ENCODE measurements around the gene DUOX2. TPM values are rescaled to one million over a fixed set of nuclear protein-coding genes. Genes with fewer than 3 reads are reported as not detected.

The DUOX2 gene
- total and polyA plus RNA-seq, 3 donors from 2014 or later: 1.2 to 4.8 (median 2.6) TPM

DNA sequence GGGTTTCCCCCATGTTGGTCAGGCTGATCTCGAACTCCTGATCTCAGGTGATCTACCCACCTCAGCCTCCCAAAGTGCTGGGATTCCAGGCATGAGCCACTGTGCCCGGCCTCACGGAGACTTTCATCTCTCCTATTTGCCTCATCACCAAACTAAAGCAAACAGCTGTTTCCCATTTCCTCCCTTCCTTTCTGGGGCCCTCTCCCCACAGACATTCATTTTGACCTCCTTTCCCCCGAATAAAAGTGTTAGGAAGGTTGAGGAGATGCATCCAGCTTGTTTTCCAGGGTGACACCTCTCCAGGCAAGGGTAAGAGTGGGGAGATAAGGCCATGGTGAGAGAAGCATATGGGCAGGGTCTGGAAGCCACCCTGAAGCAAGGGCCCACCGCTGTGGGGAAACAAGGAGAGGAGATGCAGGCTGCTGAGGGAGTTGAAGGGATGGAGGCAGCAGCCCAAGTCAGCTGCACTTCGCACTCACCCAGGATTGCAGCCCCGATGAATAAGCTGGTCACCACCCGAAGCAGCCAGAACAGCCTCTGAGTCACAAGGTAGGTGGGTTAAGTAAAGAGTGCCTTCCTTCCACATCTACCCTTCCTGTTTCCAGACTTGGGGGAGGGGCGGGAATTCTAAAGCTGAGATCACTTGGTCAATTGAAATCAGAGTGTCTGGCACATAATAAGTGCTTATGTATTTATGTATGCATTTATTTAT lies 7.9 kb upstream of the DUOX2 start:
- Histone ChIP-seq H3K4me1 (peaks cover 4% of the 10 kb centered on the region), H3K9me3 (no peaks in the 10 kb centered on the region), H3K27me3 (no peaks in the 10 kb centered on the region), H3K36me3 (ENCODE audit: low read depth, missing control alignments) (no peaks in the 10 kb centered on the region), H3K4me3 (no peak overlapping the region), H3K27ac (no peak overlapping the region)
- 74 to 81% methylated on average over 9 of the region's 9 CpGs for WGBS, 2 donors
- TF ChIP-seq POLR2A (IDR thresholded peaks at IDR 0.05): no peak
- TF ChIP-seq, protein P1, sequence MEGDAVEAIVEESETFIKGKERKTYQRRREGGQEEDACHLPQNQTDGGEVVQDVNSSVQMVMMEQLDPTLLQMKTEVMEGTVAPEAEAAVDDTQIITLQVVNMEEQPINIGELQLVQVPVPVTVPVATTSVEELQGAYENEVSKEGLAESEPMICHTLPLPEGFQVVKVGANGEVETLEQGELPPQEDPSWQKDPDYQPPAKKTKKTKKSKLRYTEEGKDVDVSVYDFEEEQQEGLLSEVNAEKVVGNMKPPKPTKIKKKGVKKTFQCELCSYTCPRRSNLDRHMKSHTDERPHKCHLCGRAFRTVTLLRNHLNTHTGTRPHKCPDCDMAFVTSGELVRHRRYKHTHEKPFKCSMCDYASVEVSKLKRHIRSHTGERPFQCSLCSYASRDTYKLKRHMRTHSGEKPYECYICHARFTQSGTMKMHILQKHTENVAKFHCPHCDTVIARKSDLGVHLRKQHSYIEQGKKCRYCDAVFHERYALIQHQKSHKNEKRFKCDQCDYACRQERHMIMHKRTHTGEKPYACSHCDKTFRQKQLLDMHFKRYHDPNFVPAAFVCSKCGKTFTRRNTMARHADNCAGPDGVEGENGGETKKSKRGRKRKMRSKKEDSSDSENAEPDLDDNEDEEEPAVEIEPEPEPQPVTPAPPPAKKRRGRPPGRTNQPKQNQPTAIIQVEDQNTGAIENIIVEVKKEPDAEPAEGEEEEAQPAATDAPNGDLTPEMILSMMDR (IDR thresholded peaks at IDR 0.05): no peak
- intact Hi-C loops (cut with DNase I; ENCODE audit: low total_unique reads): no loop called here
- DNase-seq: no peak

DNA sequence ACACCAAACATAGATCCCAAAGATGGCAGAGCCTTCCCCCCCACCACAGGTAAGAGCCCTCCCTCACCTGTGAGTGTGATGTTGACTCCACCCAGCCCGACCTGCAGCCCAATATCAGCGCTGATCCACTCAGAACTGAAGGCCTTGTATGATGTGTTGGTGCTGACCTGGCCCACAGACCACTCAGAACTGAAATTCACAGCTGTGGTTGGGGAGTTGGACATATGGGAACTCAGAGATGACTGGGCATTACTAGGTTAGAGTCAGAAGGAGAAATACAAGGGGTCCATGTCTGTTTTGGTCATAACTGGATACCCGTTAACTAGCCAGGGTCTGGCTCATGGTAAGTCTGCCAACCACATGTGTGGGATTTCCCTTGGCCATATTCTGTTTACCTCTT lies 7.0 kb upstream of the DUOX2 start:
- 91 to 94% methylated on average over 3 of the region's 3 CpGs for WGBS, 2 donors

DNA sequence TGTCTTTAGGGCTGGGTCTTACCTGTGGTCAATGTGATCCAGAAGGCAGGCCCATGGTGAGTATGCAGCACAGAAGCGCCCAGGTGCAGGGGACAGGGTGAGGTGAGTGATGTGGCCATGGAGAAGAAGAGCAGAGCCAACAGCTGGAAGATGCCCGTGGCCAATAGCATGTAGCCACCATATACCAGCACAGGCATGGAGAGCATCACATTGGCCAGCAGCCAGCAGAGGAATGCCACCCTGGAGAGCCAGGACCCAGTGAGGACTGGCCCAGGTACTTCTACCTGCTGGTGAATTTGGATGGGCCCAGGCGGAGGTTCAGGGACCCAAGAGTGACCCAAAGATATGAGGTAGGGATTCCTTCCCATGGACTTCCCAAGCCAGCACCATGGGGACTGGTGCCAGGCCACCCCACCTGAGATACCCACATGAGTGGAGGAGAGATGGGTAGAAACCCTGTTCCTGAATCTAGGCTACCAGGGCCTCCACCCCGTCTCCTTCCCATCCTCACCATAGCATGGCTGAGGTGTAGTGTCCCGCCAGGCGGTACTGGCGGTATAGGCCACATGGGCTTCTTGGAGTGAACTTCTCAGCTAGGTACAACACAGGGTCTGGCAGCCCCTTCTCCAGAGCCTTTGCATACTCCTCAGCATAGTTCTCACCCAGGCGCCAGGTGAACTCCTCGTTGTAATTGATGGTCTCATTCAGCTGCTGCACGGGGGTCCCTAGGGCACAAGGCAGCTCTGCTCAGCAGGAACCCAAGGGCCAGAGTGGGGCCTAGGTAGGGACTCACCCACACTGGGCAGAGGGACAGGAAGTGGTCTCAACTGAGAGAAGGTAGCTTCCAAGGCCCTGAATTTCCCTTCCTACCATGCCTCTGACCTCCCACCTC lies 6.4 kb upstream of the DUOX2 start:
- intact Hi-C loops (cut with DNase I; ENCODE audit: low total_unique reads): no loop called here
- Histone ChIP-seq H3K27me3 (no peaks in the 10 kb centered on the region), H3K9me3 (no peaks in the 10 kb centered on the region), H3K4me3 (no peak overlapping the region), H3K27ac (no peak overlapping the region), H3K36me3 (ENCODE audit: low read depth, missing control alignments) (no peaks in the 10 kb centered on the region), H3K4me1 (peaks cover 4% of the 10 kb centered on the region)
- no peak for DNase-seq
- WGBS, 2 donors: 93 to 100% methylated on average over 6 to 10 of the region's 10 CpGs
- no peak for TF ChIP-seq POLR2A (IDR thresholded peaks at IDR 0.05)
- TF ChIP-seq, protein P1 (IDR thresholded peaks at IDR 0.05): no peak

More for the DNA sequence above, 7.0 kb upstream of the DUOX2 start:
- H3K9me3 ChIP-seq: no peaks in the 10 kb centered on the region
- DNase-seq: no peak
- intact Hi-C loops (cut with DNase I; ENCODE audit: low total_unique reads): no loop called here
- H3K4me1 ChIP-seq: peaks cover 4% of the 10 kb centered on the region
- no peaks in the 10 kb centered on the region for H3K36me3 ChIP-seq (ENCODE audit: low read depth, missing control alignments)
- no peaks in the 10 kb centered on the region for H3K27me3 ChIP-seq
- TF ChIP-seq, protein P1 (IDR thresholded peaks at IDR 0.05): no peak
- no peak for TF ChIP-seq POLR2A (IDR thresholded peaks at IDR 0.05)
- no peak overlapping the region for H3K4me3 ChIP-seq
- H3K27ac ChIP-seq: no peak overlapping the region

DNA sequence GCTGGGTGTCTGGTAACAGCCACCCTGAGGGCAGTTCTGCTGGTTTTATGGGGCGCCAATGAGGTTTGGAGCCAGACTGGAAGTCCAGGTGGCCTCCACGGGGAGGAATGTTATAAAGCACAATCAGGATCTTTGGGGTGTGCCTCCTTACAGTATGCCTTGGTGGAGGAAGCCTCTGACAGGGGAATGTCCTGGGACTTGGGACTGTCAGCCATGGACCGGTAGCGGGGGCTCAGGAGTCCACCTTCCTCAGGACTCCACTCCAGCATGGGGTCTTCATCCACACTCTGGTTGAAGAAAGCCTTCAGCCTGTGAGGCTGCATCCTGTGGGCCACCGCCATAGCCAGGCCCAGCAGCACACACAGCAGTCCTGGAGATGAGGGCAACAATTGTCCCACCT lies 5.0 kb upstream of the DUOX2 start:
- no peaks in the 10 kb centered on the region for H3K36me3 ChIP-seq (ENCODE audit: low read depth, missing control alignments)
- no peaks in the 10 kb centered on the region for H3K9me3 ChIP-seq
- H3K4me1 ChIP-seq: peaks cover 8% of the 10 kb centered on the region
- intact Hi-C loops (cut with DNase I; ENCODE audit: low total_unique reads): no loop called here
- 90 to 93% methylated on average over 3 to 5 of the region's 5 CpGs for WGBS, 2 donors
- no peaks in the 10 kb centered on the region for H3K27me3 ChIP-seq
- H3K4me3 ChIP-seq: no peak overlapping the region
- TF ChIP-seq, protein P1 (IDR thresholded peaks at IDR 0.05): no peak
- no peak for TF ChIP-seq POLR2A (IDR thresholded peaks at IDR 0.05)
- DNase-seq: no peak
- H3K27ac ChIP-seq: no peak overlapping the region

Data from testis (tissue), 3 donors.